ENCODE results near the gene CCDC85C.

GRCh38 chr14:99569725-99570543, 34.1 kb downstream of the CCDC85C start:
- TF ChIP-seq, protein P1, sequence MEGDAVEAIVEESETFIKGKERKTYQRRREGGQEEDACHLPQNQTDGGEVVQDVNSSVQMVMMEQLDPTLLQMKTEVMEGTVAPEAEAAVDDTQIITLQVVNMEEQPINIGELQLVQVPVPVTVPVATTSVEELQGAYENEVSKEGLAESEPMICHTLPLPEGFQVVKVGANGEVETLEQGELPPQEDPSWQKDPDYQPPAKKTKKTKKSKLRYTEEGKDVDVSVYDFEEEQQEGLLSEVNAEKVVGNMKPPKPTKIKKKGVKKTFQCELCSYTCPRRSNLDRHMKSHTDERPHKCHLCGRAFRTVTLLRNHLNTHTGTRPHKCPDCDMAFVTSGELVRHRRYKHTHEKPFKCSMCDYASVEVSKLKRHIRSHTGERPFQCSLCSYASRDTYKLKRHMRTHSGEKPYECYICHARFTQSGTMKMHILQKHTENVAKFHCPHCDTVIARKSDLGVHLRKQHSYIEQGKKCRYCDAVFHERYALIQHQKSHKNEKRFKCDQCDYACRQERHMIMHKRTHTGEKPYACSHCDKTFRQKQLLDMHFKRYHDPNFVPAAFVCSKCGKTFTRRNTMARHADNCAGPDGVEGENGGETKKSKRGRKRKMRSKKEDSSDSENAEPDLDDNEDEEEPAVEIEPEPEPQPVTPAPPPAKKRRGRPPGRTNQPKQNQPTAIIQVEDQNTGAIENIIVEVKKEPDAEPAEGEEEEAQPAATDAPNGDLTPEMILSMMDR (conservative IDR thresholded peaks at IDR 0.05; ENCODE audit: low read depth, low read length): no peak
- TF ChIP-seq EZH2phosphoT487 (IDR thresholded peaks at IDR 0.05; ENCODE audit: borderline replicate concordance, low read length) (no peak), EZH2 (IDR thresholded peaks at IDR 0.05; ENCODE audit: low read length, unreplicated experiment) (no peak)

Data from PC-3 (cell line).